HEK293 (cell line): ENCODE measurements around the gene SLC22A3.

Experiments used
- CTCF ChIA-PET: fragments of 350-600 bp; formaldehyde crosslinking; extraction: SDS; loops from one replicate; lab custom pipeline; 2021; ENCODE audit warnings: antibody characterized with exemption; lab: Yijun Ruan, JAX
- POLR2A ChIA-PET: fragments of 300-600 bp; formaldehyde crosslinking; extraction: SDS; loops from one replicate; lab custom pipeline; 2020; ENCODE audit warnings: antibody characterized with exemption, inconsistent platforms; lab: Yijun Ruan, JAX
- H3K27ac ChIP-seq: fragments of 200-500 bp; sonication (Bioruptor generic); 2 replicates; pipeline ENCODE4 v1.5.1; 2014; ENCODE audit warnings: low read depth, low read length, control low read depth, inconsistent platforms; ENCODE audit errors: extremely low read depth
- H3K36me3 ChIP-seq, 2 experiments: fragments of 200-500 bp in 1 of 2; sonication (Bioruptor generic) in 1 of 2; 1 replicate in 1 of 2; 2 replicates in 1 of 2; pipeline ENCODE4 v1.5.1; 2014 to 2017; ENCODE audit warnings: inconsistent platforms in 2 of 2, low read length in 2 of 2; ENCODE audit not compliant: control insufficient read depth in 2 of 2, insufficient read depth in 1 of 2
- H3K4me1 ChIP-seq: fragments of 200-500 bp; sonication (Bioruptor generic); 2 replicates; pipeline ENCODE4 v1.5.1; 2014; ENCODE audit warnings: mild to moderate bottlenecking, low read length, inconsistent platforms; ENCODE audit not compliant: control insufficient read depth, insufficient read depth
- H3K4me3 ChIP-seq: 2 replicates; pipeline ENCODE4 v1.5.1; 2011; ENCODE audit warnings: low read depth, mild to moderate bottlenecking, control low read depth, low read length, moderate library complexity
- H3K9me3 ChIP-seq: fragments of 200-500 bp; sonication (Bioruptor generic); 2 replicates; pipeline ENCODE4 v1.5.1; 2014; ENCODE audit warnings: low read depth, low read length, inconsistent platforms; ENCODE audit not compliant: control insufficient read depth, insufficient read depth
- FEZF1 ChIP-seq: fragments of 450-650 bp; formaldehyde crosslinking; IDR thresholded peaks from 2 replicates; pipeline ENCODE4 v1.5.1; 2016; ENCODE audit warnings: missing biosample characterization, missing genetic modification characterization
- GLIS1 ChIP-seq: fragments of 450-650 bp; formaldehyde crosslinking; IDR thresholded peaks from 2 replicates; pipeline ENCODE4 v1.5.1; 2016; ENCODE audit warnings: missing biosample characterization, missing genetic modification characterization
- RBAK ChIP-seq: fragments of 450-650 bp; formaldehyde crosslinking; IDR thresholded peaks from 2 replicates; pipeline ENCODE4 v1.5.1; 2016; ENCODE audit warnings: missing biosample characterization, missing genetic modification characterization
- TRIM28 ChIP-seq: IDR thresholded peaks from 2 replicates; pipeline ENCODE4 v1.6.1; 2011; ENCODE audit warnings: low read length, control low read depth, borderline replicate concordance
- ZBTB26 ChIP-seq: fragments of 450-650 bp; formaldehyde crosslinking; optimal IDR thresholded peaks from 2 replicates; pipeline ENCODE3; 2016; ENCODE audit warnings: missing biosample characterization, mild to moderate bottlenecking, missing genetic modification characterization
- ZFP37 ChIP-seq: fragments of 450-650 bp; formaldehyde crosslinking; IDR thresholded peaks from 2 replicates; pipeline ENCODE4 v1.5.1; 2016; ENCODE audit warnings: missing biosample characterization, missing genetic modification characterization
- ZFP69B ChIP-seq: fragments of 450-650 bp; formaldehyde crosslinking; IDR thresholded peaks from 2 replicates; pipeline ENCODE4 v1.5.1; 2016; ENCODE audit warnings: missing biosample characterization, missing genetic modification characterization
- ZNF16 ChIP-seq: fragments of 450-650 bp; formaldehyde crosslinking; IDR thresholded peaks from 2 replicates; pipeline ENCODE4 v1.5.1; 2016; ENCODE audit warnings: low read depth, missing biosample characterization, missing genetic modification characterization
- ZNF184 ChIP-seq: fragments of 450-650 bp; IDR thresholded peaks from 2 replicates; pipeline ENCODE4 v1.5.1; 2018; ENCODE audit warnings: missing biosample characterization, mild to moderate bottlenecking, missing genetic modification characterization
- ZNF19 ChIP-seq: fragments of 450-650 bp; formaldehyde crosslinking; IDR thresholded peaks from 2 replicates; pipeline ENCODE4; 2016; ENCODE audit warnings: missing biosample characterization, missing genetic modification characterization, low read depth
- ZNF2 ChIP-seq: fragments of 450-650 bp; formaldehyde crosslinking; IDR thresholded peaks from 2 replicates; pipeline ENCODE4 v1.5.1; 2016; ENCODE audit warnings: missing biosample characterization, missing genetic modification characterization
- ZNF202 ChIP-seq: fragments of 450-650 bp; formaldehyde crosslinking; IDR thresholded peaks from 2 replicates; pipeline ENCODE4 v1.5.1; 2016; ENCODE audit warnings: missing biosample characterization, missing genetic modification characterization, borderline replicate concordance
- ZNF548 ChIP-seq: fragments of 450-650 bp; formaldehyde crosslinking; IDR thresholded peaks from 2 replicates; pipeline ENCODE4 v1.5.1; 2016; ENCODE audit warnings: missing biosample characterization, missing genetic modification characterization
- ZNF600 ChIP-seq: fragments of 450-650 bp; formaldehyde crosslinking; IDR thresholded peaks from 2 replicates; pipeline ENCODE4 v1.5.1; 2016; ENCODE audit warnings: missing biosample characterization, missing genetic modification characterization
- ZNF610 ChIP-seq: fragments of 450-650 bp; formaldehyde crosslinking; IDR thresholded peaks from 2 replicates; pipeline ENCODE4 v1.5.1; 2016; ENCODE audit warnings: missing biosample characterization, missing genetic modification characterization, borderline replicate concordance
- ZNF768 ChIP-seq: fragments of 450-650 bp; formaldehyde crosslinking; IDR thresholded peaks from 2 replicates; pipeline ENCODE4 v1.5.1; 2018; ENCODE audit warnings: missing biosample characterization, mild to moderate bottlenecking, missing genetic modification characterization
- ZNF843 ChIP-seq: fragments of 450-650 bp; formaldehyde crosslinking; IDR thresholded peaks from 2 replicates; pipeline ENCODE4 v1.5.1; 2016; ENCODE audit warnings: missing biosample characterization, missing genetic modification characterization
- TF ChIP-seq, protein P1 (sequence below): fragments of 450-650 bp; formaldehyde crosslinking; IDR thresholded peaks from 2 replicates; pipeline ENCODE4 v1.5.1; 2016; ENCODE audit warnings: missing biosample characterization, missing genetic modification characterization, low read depth
- TF ChIP-seq, protein P2 (sequence below): fragments of 450-650 bp; formaldehyde crosslinking; IDR thresholded peaks from 2 replicates; pipeline ENCODE4 v1.5.1; 2016; ENCODE audit warnings: missing biosample characterization, missing genetic modification characterization, borderline replicate concordance
- TF ChIP-seq, protein P3 (sequence below): fragments of 450-650 bp; formaldehyde crosslinking; IDR thresholded peaks from 2 replicates; pipeline ENCODE4 v1.5.1; 2017; ENCODE audit warnings: missing biosample characterization, missing genetic modification characterization
- TF ChIP-seq, protein P4 (sequence below): fragments of 450-650 bp; formaldehyde crosslinking; IDR thresholded peaks from 2 replicates; pipeline ENCODE4 v1.5.1; 2017; ENCODE audit warnings: missing biosample characterization, missing genetic modification characterization

The SLC22A3 gene

GRCh38 chr6:160362556-160362955 is 14.4 kb downstream of the SLC22A3 start:
- Histone ChIP-seq H3K36me3 (no peaks in the 10 kb centered on the region), H3K4me1 (no peaks in the 10 kb centered on the region), H3K27ac (no peak overlapping the region), H3K9me3 (no peaks in the 10 kb centered on the region), H3K4me3 (no peak overlapping the region)
- ChIA-PET CTCF (no interaction called here), POLR2A (no interaction called here)
- TF ChIP-seq ZFP37 (tag by site-specific recombination) (no peak), ZNF600 (no peak), ZNF2 (tag by site-specific recombination) (no peak), ZNF768 (tag by site-specific recombination) (no peak), ZNF843 (no peak), ZNF610 (tag by site-specific recombination) (no peak), ZNF19 (no peak), TRIM28 (no peak), ZNF202 (no peak)
- TF ChIP-seq, protein P1, sequence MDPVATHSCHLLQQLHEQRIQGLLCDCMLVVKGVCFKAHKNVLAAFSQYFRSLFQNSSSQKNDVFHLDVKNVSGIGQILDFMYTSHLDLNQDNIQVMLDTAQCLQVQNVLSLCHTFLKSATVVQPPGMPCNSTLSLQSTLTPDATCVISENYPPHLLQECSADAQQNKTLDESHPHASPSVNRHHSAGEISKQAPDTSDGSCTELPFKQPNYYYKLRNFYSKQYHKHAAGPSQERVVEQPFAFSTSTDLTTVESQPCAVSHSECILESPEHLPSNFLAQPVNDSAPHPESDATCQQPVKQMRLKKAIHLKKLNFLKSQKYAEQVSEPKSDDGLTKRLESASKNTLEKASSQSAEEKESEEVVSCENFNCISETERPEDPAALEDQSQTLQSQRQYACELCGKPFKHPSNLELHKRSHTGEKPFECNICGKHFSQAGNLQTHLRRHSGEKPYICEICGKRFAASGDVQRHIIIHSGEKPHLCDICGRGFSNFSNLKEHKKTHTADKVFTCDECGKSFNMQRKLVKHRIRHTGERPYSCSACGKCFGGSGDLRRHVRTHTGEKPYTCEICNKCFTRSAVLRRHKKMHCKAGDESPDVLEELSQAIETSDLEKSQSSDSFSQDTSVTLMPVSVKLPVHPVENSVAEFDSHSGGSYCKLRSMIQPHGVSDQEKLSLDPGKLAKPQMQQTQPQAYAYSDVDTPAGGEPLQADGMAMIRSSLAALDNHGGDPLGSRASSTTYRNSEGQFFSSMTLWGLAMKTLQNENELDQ (tag by site-specific recombination), result no peak
- TF ChIP-seq, protein P2, sequence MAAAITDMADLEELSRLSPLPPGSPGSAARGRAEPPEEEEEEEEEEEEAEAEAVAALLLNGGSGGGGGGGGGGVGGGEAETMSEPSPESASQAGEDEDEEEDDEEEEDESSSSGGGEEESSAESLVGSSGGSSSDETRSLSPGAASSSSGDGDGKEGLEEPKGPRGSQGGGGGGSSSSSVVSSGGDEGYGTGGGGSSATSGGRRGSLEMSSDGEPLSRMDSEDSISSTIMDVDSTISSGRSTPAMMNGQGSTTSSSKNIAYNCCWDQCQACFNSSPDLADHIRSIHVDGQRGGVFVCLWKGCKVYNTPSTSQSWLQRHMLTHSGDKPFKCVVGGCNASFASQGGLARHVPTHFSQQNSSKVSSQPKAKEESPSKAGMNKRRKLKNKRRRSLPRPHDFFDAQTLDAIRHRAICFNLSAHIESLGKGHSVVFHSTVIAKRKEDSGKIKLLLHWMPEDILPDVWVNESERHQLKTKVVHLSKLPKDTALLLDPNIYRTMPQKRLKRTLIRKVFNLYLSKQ (tag by site-specific recombination), result no peak
- TF ChIP-seq, protein P3, sequence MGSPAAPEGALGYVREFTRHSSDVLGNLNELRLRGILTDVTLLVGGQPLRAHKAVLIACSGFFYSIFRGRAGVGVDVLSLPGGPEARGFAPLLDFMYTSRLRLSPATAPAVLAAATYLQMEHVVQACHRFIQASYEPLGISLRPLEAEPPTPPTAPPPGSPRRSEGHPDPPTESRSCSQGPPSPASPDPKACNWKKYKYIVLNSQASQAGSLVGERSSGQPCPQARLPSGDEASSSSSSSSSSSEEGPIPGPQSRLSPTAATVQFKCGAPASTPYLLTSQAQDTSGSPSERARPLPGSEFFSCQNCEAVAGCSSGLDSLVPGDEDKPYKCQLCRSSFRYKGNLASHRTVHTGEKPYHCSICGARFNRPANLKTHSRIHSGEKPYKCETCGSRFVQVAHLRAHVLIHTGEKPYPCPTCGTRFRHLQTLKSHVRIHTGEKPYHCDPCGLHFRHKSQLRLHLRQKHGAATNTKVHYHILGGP (tag by site-specific recombination), result no peak
- TF ChIP-seq, protein P4, sequence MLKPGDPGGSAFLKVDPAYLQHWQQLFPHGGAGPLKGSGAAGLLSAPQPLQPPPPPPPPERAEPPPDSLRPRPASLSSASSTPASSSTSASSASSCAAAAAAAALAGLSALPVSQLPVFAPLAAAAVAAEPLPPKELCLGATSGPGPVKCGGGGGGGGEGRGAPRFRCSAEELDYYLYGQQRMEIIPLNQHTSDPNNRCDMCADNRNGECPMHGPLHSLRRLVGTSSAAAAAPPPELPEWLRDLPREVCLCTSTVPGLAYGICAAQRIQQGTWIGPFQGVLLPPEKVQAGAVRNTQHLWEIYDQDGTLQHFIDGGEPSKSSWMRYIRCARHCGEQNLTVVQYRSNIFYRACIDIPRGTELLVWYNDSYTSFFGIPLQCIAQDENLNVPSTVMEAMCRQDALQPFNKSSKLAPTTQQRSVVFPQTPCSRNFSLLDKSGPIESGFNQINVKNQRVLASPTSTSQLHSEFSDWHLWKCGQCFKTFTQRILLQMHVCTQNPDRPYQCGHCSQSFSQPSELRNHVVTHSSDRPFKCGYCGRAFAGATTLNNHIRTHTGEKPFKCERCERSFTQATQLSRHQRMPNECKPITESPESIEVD (tag by site-specific recombination), result no peak

- ChIA-PET POLR2A (no interaction called here), CTCF (interaction anchor here (0.6 kb wide), 1 partner anchor 169 kb away, joined by 3 read pairs; no protein-coding TSS in a partner anchor)
- no peaks in the 10 kb centered on the region for H3K4me1 ChIP-seq
These were observed 15.1 kb downstream of the SLC22A3 start for GRCh38 chr6:160363016-160363996.

More at GRCh38 chr6:160363016-160363996, 15.1 kb downstream of the SLC22A3 start:
- no peaks in the 10 kb centered on the region for H3K9me3 ChIP-seq
- no peaks in the 10 kb centered on the region for H3K36me3 ChIP-seq
- no peak overlapping the region for H3K27ac ChIP-seq
- H3K4me3 ChIP-seq, result no peak overlapping the region
- TF ChIP-seq ZNF184 (tag by site-specific recombination) (no peak), ZNF548 (tag by site-specific recombination) (no peak), GLIS1 (tag by site-specific recombination) (no peak), FEZF1 (tag by site-specific recombination) (no peak), ZFP69B (no peak), ZNF16 (tag by site-specific recombination) (no peak), ZBTB26 (no peak), RBAK (tag by site-specific recombination) (no peak)
